HepG2 (cell line): Measurements from ENCODE around the gene ERBB3. TPM values are rescaled to one million over a fixed set of nuclear protein-coding genes. Genes with fewer than 3 reads are reported as not detected.

Experiments used
- BHLHE40 ChIP-seq: IDR thresholded peaks from 2 replicates; pipeline ENCODE4 v1.6.1; 2011; ENCODE audit warnings: low read length, improper control_type of control experiment
- KDM4B ChIP-seq: sonication (generic); formaldehyde crosslinking; IDR thresholded peaks from 2 replicates; pipeline ENCODE4 v1.4.0; 2020; ENCODE audit warnings: missing genetic modification reagents
- MAZ ChIP-seq, 2 experiments: sonication (generic) in 1 of 2; formaldehyde crosslinking in 1 of 2; IDR thresholded peaks; 2 replicates each; pipeline versions ENCODE4 v1.5.0 to v1.6.1; 2012 to 2020; ENCODE audit warnings: low read depth in 2 of 2, mild to moderate bottlenecking in 2 of 2, borderline replicate concordance in 1 of 2, improper control_type of control experiment in 1 of 2, low read length in 1 of 2, missing genetic modification reagents in 1 of 2, moderate library complexity in 1 of 2
- NR3C1 ChIP-seq: sonication (generic); formaldehyde crosslinking; IDR thresholded peaks from 2 replicates; pipeline ENCODE4 v1.4.0; 2020; ENCODE audit warnings: missing genetic modification reagents
- SAP130 ChIP-seq: IDR thresholded peaks from 2 replicates; pipeline ENCODE4 v1.6.1; 2016; ENCODE audit warnings: low read depth
- SMAD3 ChIP-seq: sonication (generic); formaldehyde crosslinking; IDR thresholded peaks from 2 replicates; pipeline ENCODE4 v1.4.0; 2020; ENCODE audit warnings: missing genetic modification reagents
- ZBTB3 ChIP-seq: sonication (generic); formaldehyde crosslinking; IDR thresholded peaks from 2 replicates; pipeline ENCODE4 v1.4.0; 2020; ENCODE audit warnings: low read depth, mild to moderate bottlenecking, moderate library complexity, missing genetic modification reagents, borderline replicate concordance
- ZBTB7B ChIP-seq: sonication (generic); formaldehyde crosslinking; IDR thresholded peaks from 2 replicates; pipeline ENCODE4 v1.4.0; 2020; ENCODE audit warnings: missing genetic modification reagents
- ZC3H13 ChIP-seq: sonication (generic); formaldehyde crosslinking; IDR thresholded peaks from 2 replicates; pipeline ENCODE4 v1.8.1; 2023; ENCODE audit warnings: mild to moderate bottlenecking, missing genetic modification reagents, moderate library complexity
- ZNF44 ChIP-seq: sonication (generic); formaldehyde crosslinking; IDR thresholded peaks from 2 replicates; pipeline ENCODE4 v1.5.1; 2020; ENCODE audit warnings: mild to moderate bottlenecking, missing genetic modification reagents
- ZNF558 ChIP-seq: sonication (generic); formaldehyde crosslinking; IDR thresholded peaks from 2 replicates; pipeline ENCODE4 v1.9.0; 2022; ENCODE audit warnings: mild to moderate bottlenecking, missing genetic modification reagents, borderline replicate concordance
- ZNF792 ChIP-seq: IDR thresholded peaks from 2 replicates; pipeline ENCODE4 v1.6.1; 2016
- polyA plus RNA-seq, 8 experiments: library from polyadenylated mRNA; depleted of rRNA in 3 of 8; stranded (reverse) in 7 of 8; unstranded in 1 of 8; fragments of >200 nt; fragmentation: Illumina TruSeq in 4 of 8; extraction: Trizol in 4 of 8; gene quantifications; 2 replicates each; pipeline versions ENCODE4 v1.2.1 to v1.2.3, GENCODE V29; 2011 to 2016; ENCODE audit warnings: low read depth in 4 of 8, missing spikeins in 1 of 8, mixed read lengths in 1 of 8; ENCODE audit not compliant: insufficient read depth in 1 of 8
- total RNA-seq, 5 experiments: library from RNA; depleted of rRNA; stranded (reverse); fragments of >200 nt; fragmentation: Illumina TruSeq; extraction: Trizol; gene quantifications; 2 replicates each; pipeline ENCODE4 v1.2.3, GENCODE V29; 2016; ENCODE audit warnings: low read depth in 1 of 5
- TF ChIP-seq, protein P1 (sequence below): IDR thresholded peaks from 2 replicates; pipeline ENCODE4 v1.6.1; 2016; ENCODE audit warnings: missing genetic modification reagents, missing compliant biosample characterization
- TF ChIP-seq, protein P2 (sequence below): sonication (generic); formaldehyde crosslinking; IDR thresholded peaks from 2 replicates; pipeline ENCODE4 v1.4.0; 2020; ENCODE audit warnings: mild to moderate bottlenecking, missing genetic modification reagents
- TF ChIP-seq, protein P3 (sequence below): sonication (generic); formaldehyde crosslinking; IDR thresholded peaks from 2 replicates; pipeline ENCODE4 v1.5.1; 2020; ENCODE audit warnings: mild to moderate bottlenecking, moderate library complexity, missing genetic modification reagents
- TF ChIP-seq, protein P4 (sequence below): IDR thresholded peaks from 2 replicates; pipeline ENCODE4 v1.6.1; 2012; ENCODE audit warnings: inconsistent platforms
- TF ChIP-seq, protein P5 (sequence below): IDR thresholded peaks from 2 replicates; pipeline ENCODE4 v1.6.1; 2016; ENCODE audit warnings: missing compliant biosample characterization, missing genetic modification reagents, borderline replicate concordance
- TF ChIP-seq, protein P6 (sequence below): sonication (generic); formaldehyde crosslinking; IDR thresholded peaks from 2 replicates; pipeline ENCODE4 v1.4.0; 2020; ENCODE audit warnings: missing genetic modification reagents
- TF ChIP-seq, protein P7 (sequence below): sonication (generic); formaldehyde crosslinking; IDR thresholded peaks from 2 replicates; pipeline ENCODE4 v1.5.1; 2020; ENCODE audit warnings: mild to moderate bottlenecking, missing genetic modification reagents, moderate library complexity

Gene ERBB3
- total and polyA plus RNA-seq, 2 of the 13 experiments (the other 11 are each of a cell fraction or from before 2014, with no cell fraction given), result 93.6 to 358 TPM

DNA sequence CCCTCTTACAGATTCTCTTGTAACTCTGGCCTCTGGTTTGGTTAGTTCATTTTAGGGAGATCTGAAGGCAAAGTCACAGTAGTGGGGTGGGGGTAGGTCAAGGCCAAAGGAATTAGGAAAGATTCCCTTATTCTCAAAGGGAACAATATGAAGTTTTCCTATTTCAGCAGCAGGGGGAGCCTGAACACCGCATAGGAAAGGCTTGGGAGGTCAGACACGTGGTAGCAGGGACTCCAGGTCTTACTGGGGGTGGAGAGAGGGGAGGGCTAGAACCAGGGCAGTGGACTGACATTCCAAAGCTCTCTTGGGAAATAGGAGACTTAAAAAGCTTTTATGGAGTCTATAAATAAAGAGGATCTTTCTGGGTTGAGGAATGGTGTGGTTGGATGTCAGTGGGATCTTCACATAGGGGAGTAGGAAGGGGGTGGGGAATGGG lies 39.4 kb downstream of the ERBB3 start (continued):
- TF ChIP-seq SAP130 (CRISPR knock-in tag) (peak; percentile 93), NR3C1 (no peak), BHLHE40 (peak; percentile 35; the same call in 1 of the 2 replicates), KDM4B (CRISPR knock-in tag) (no peak), ZNF558 (CRISPR knock-in tag) (no peak), ZNF792 (CRISPR knock-in tag) (peak; percentile 25; the same call in 1 of the 2 replicates), SMAD3 (CRISPR knock-in tag) (peak; percentile 26; the same call in 1 of the 2 replicates), ZNF44 (CRISPR knock-in tag) (no peak), ZBTB7B (CRISPR knock-in tag) (no peak), ZBTB3 (CRISPR knock-in tag) (no peak), ZC3H13 (CRISPR knock-in tag) (no peak), MAZ (IDR thresholded peaks at IDR 0.05; ENCODE audit: borderline replicate concordance, low read depth, low read length) (peak; percentile 86), MAZ (CRISPR knock-in tag; IDR thresholded peaks at IDR 0.05; ENCODE audit: low read depth) (peak; percentile 49; the same call in 1 of the 2 replicates)
- TF ChIP-seq, protein P1, sequence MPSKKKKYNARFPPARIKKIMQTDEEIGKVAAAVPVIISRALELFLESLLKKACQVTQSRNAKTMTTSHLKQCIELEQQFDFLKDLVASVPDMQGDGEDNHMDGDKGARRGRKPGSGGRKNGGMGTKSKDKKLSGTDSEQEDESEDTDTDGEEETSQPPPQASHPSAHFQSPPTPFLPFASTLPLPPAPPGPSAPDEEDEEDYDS, result no peak
- TF ChIP-seq, protein P2, sequence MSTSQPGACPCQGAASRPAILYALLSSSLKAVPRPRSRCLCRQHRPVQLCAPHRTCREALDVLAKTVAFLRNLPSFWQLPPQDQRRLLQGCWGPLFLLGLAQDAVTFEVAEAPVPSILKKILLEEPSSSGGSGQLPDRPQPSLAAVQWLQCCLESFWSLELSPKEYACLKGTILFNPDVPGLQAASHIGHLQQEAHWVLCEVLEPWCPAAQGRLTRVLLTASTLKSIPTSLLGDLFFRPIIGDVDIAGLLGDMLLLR (CRISPR knock-in tag), result 0 out of 2 replicates have a peak, but pooled peaks have one; percentile 39
- TF ChIP-seq, protein P3, sequence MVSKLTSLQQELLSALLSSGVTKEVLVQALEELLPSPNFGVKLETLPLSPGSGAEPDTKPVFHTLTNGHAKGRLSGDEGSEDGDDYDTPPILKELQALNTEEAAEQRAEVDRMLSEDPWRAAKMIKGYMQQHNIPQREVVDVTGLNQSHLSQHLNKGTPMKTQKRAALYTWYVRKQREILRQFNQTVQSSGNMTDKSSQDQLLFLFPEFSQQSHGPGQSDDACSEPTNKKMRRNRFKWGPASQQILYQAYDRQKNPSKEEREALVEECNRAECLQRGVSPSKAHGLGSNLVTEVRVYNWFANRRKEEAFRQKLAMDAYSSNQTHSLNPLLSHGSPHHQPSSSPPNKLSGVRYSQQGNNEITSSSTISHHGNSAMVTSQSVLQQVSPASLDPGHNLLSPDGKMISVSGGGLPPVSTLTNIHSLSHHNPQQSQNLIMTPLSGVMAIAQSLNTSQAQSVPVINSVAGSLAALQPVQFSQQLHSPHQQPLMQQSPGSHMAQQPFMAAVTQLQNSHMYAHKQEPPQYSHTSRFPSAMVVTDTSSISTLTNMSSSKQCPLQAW (CRISPR knock-in tag), result 0 out of 2 replicates have a peak, but pooled peaks have one; percentile 35
- TF ChIP-seq, protein P4, sequence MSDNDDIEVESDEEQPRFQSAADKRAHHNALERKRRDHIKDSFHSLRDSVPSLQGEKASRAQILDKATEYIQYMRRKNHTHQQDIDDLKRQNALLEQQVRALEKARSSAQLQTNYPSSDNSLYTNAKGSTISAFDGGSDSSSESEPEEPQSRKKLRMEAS, result peak; percentile 96
- TF ChIP-seq, protein P5, sequence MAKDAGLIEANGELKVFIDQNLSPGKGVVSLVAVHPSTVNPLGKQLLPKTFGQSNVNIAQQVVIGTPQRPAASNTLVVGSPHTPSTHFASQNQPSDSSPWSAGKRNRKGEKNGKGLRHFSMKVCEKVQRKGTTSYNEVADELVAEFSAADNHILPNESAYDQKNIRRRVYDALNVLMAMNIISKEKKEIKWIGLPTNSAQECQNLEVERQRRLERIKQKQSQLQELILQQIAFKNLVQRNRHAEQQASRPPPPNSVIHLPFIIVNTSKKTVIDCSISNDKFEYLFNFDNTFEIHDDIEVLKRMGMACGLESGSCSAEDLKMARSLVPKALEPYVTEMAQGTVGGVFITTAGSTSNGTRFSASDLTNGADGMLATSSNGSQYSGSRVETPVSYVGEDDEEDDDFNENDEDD (CRISPR knock-in tag), result peak; percentile 48; the same call in 1 of the 2 replicates
- TF ChIP-seq, protein P6, sequence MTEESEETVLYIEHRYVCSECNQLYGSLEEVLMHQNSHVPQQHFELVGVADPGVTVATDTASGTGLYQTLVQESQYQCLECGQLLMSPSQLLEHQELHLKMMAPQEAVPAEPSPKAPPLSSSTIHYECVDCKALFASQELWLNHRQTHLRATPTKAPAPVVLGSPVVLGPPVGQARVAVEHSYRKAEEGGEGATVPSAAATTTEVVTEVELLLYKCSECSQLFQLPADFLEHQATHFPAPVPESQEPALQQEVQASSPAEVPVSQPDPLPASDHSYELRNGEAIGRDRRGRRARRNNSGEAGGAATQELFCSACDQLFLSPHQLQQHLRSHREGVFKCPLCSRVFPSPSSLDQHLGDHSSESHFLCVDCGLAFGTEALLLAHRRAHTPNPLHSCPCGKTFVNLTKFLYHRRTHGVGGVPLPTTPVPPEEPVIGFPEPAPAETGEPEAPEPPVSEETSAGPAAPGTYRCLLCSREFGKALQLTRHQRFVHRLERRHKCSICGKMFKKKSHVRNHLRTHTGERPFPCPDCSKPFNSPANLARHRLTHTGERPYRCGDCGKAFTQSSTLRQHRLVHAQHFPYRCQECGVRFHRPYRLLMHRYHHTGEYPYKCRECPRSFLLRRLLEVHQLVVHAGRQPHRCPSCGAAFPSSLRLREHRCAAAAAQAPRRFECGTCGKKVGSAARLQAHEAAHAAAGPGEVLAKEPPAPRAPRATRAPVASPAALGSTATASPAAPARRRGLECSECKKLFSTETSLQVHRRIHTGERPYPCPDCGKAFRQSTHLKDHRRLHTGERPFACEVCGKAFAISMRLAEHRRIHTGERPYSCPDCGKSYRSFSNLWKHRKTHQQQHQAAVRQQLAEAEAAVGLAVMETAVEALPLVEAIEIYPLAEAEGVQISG (CRISPR knock-in tag), result peak; percentile 69
- TF ChIP-seq, protein P7, sequence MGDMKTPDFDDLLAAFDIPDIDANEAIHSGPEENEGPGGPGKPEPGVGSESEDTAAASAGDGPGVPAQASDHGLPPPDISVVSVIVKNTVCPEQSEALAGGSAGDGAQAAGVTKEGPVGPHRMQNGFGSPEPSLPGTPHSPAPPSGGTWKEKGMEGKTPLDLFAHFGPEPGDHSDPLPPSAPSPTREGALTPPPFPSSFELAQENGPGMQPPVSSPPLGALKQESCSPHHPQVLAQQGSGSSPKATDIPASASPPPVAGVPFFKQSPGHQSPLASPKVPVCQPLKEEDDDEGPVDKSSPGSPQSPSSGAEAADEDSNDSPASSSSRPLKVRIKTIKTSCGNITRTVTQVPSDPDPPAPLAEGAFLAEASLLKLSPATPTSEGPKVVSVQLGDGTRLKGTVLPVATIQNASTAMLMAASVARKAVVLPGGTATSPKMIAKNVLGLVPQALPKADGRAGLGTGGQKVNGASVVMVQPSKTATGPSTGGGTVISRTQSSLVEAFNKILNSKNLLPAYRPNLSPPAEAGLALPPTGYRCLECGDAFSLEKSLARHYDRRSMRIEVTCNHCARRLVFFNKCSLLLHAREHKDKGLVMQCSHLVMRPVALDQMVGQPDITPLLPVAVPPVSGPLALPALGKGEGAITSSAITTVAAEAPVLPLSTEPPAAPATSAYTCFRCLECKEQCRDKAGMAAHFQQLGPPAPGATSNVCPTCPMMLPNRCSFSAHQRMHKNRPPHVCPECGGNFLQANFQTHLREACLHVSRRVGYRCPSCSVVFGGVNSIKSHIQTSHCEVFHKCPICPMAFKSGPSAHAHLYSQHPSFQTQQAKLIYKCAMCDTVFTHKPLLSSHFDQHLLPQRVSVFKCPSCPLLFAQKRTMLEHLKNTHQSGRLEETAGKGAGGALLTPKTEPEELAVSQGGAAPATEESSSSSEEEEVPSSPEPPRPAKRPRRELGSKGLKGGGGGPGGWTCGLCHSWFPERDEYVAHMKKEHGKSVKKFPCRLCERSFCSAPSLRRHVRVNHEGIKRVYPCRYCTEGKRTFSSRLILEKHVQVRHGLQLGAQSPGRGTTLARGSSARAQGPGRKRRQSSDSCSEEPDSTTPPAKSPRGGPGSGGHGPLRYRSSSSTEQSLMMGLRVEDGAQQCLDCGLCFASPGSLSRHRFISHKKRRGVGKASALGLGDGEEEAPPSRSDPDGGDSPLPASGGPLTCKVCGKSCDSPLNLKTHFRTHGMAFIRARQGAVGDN, result no peak
